ENCODE results near the gene DDX1.
"Not testable (repeated sequence)": the region's sequence is repeated elsewhere in the genome, so short reads cannot be mapped to it uniquely, and the experiment has no call there.

Gene DDX1

GRCh38 chr2:15677141-15677843 lies 85.6 kb downstream of the DDX1 start:
- no peak for DNase-seq (ENCODE audit: low spot score)

- no peak for DNase-seq (ENCODE audit: low spot score)
These were observed 86.7 kb downstream of the DDX1 start for GRCh38 chr2:15678346-15678745.

GRCh38 chr2:15678909-15679308 lies 87.2 kb downstream of the DDX1 start:
- DNase-seq (ENCODE audit: low spot score): no peak

GRCh38 chr2:15679386-15679924 lies 87.8 kb downstream of the DDX1 start:
- DNase-seq (ENCODE audit: low spot score): no peak

GRCh38 chr2:15680132-15680531 lies 88.5 kb downstream of the DDX1 start:
- DNase-seq (ENCODE audit: low spot score): not testable (repeated sequence)

Measured in CD4-positive, alpha-beta T cell treated with Interleukin-15 for 4 hours (primary cell).